HepG2 (cell line): ENCODE results near the gene TRIM23. TPM values are rescaled to one million over a fixed set of nuclear protein-coding genes. Genes with fewer than 3 reads are reported as not detected.

ENCODE experiments used
- ASH2L ChIP-seq: fragments of 300-600, 200-600 bp; sonication (generic); IDR thresholded peaks from 2 replicates; pipeline ENCODE4 v1.7.0; 2017; ENCODE audit warnings: low read depth, mild to moderate bottlenecking, moderate library complexity, mixed read lengths, low read length; ENCODE audit not compliant: insufficient read length
- DNMT1 ChIP-seq: sonication (generic); formaldehyde crosslinking; IDR thresholded peaks from 2 replicates; pipeline ENCODE4 v1.5.1; 2020; ENCODE audit warnings: mild to moderate bottlenecking, missing genetic modification reagents
- DPF2 ChIP-seq: sonication (generic); formaldehyde crosslinking; IDR thresholded peaks from 2 replicates; pipeline ENCODE4 v1.4.0; 2020; ENCODE audit warnings: mild to moderate bottlenecking, low read depth, missing genetic modification reagents, borderline replicate concordance
- ETV5 ChIP-seq: IDR thresholded peaks from 2 replicates; pipeline ENCODE4 v1.6.1; 2018; ENCODE audit warnings: missing biosample characterization, missing genetic modification reagents, inconsistent platforms, borderline replicate concordance
- HIVEP1 ChIP-seq: sonication (generic); formaldehyde crosslinking; IDR thresholded peaks from 2 replicates; pipeline ENCODE4 v1.4.0; 2020; ENCODE audit warnings: mild to moderate bottlenecking, missing genetic modification reagents
- HOMEZ ChIP-seq: IDR thresholded peaks from 2 replicates; pipeline ENCODE4 v1.6.1; 2016; ENCODE audit warnings: low read depth
- KDM3A ChIP-seq: IDR thresholded peaks from 2 replicates; pipeline ENCODE4 v1.6.1; 2018; ENCODE audit warnings: low read depth, missing compliant biosample characterization
- KMT2B ChIP-seq: IDR thresholded peaks from 2 replicates; pipeline ENCODE4 v1.6.1; 2016; ENCODE audit warnings: missing genetic modification reagents, missing compliant biosample characterization
- MTF2 ChIP-seq: sonication (generic); formaldehyde crosslinking; IDR thresholded peaks from 2 replicates; pipeline ENCODE4 v1.5.0; 2020; ENCODE audit warnings: missing genetic modification reagents, borderline replicate concordance
- NCOA5 ChIP-seq: sonication (generic); formaldehyde crosslinking; IDR thresholded peaks from 2 replicates; pipeline ENCODE4 v1.4.0; 2020; ENCODE audit warnings: missing genetic modification reagents
- NFE2 ChIP-seq: sonication (generic); formaldehyde crosslinking; IDR thresholded peaks from 2 replicates; pipeline ENCODE4 v1.4.0; 2020; ENCODE audit warnings: missing genetic modification reagents
- NR3C1 ChIP-seq: sonication (generic); formaldehyde crosslinking; IDR thresholded peaks from 2 replicates; pipeline ENCODE4 v1.4.0; 2020; ENCODE audit warnings: missing genetic modification reagents
- RNF219 ChIP-seq: sonication (generic); formaldehyde crosslinking; IDR thresholded peaks from 2 replicates; pipeline ENCODE4 v1.5.0; 2020; ENCODE audit warnings: mild to moderate bottlenecking, missing genetic modification reagents
- ZBTB2 ChIP-seq: sonication (generic); formaldehyde crosslinking; IDR thresholded peaks from 2 replicates; pipeline ENCODE4 v1.8.0; 2022; ENCODE audit warnings: low read depth, missing genetic modification reagents
- ZNF160 ChIP-seq: sonication (generic); formaldehyde crosslinking; IDR thresholded peaks from 2 replicates; pipeline ENCODE4 v1.8.0; 2022; ENCODE audit warnings: mild to moderate bottlenecking, inconsistent platforms, missing genetic modification reagents
- ZNF362 ChIP-seq: sonication (generic); formaldehyde crosslinking; IDR thresholded peaks from 2 replicates; pipeline ENCODE4 v1.4.0; 2020; ENCODE audit warnings: missing genetic modification reagents, mild to moderate bottlenecking, borderline replicate concordance
- ZNF775 ChIP-seq: sonication (generic); formaldehyde crosslinking; IDR thresholded peaks from 2 replicates; pipeline ENCODE4 v1.4.0; 2020; ENCODE audit warnings: missing genetic modification reagents, mild to moderate bottlenecking, moderate library complexity, borderline replicate concordance
- ZNF784 ChIP-seq: sonication (generic); formaldehyde crosslinking; IDR thresholded peaks from 2 replicates; pipeline ENCODE4 v1.5.1; 2020; ENCODE audit warnings: missing genetic modification reagents, mild to moderate bottlenecking, borderline replicate concordance
- ZNF816 ChIP-seq: sonication (generic); formaldehyde crosslinking; IDR thresholded peaks from 2 replicates; pipeline ENCODE4 v1.8.0; 2022; ENCODE audit warnings: missing genetic modification reagents, mild to moderate bottlenecking, borderline replicate concordance
- ZNF891 ChIP-seq: sonication (generic); formaldehyde crosslinking; IDR thresholded peaks from 2 replicates; pipeline ENCODE4 v1.5.0; 2020; ENCODE audit warnings: mild to moderate bottlenecking, missing genetic modification reagents
- ZSCAN12 ChIP-seq: sonication (generic); formaldehyde crosslinking; IDR thresholded peaks from 2 replicates; pipeline ENCODE4 v1.9.0; 2021; ENCODE audit warnings: mild to moderate bottlenecking, missing genetic modification reagents
- polyA plus RNA-seq, 8 experiments: library from polyadenylated mRNA; depleted of rRNA in 3 of 8; stranded (reverse) in 7 of 8; unstranded in 1 of 8; fragments of >200 nt; fragmentation: Illumina TruSeq in 4 of 8; extraction: Trizol in 4 of 8; gene quantifications; 2 replicates each; pipeline versions ENCODE4 v1.2.1 to v1.2.3, GENCODE V29; 2011 to 2016; ENCODE audit warnings: low read depth in 4 of 8, missing spikeins in 1 of 8, mixed read lengths in 1 of 8; ENCODE audit not compliant: insufficient read depth in 1 of 8
- total RNA-seq, 5 experiments: library from RNA; depleted of rRNA; stranded (reverse); fragments of >200 nt; fragmentation: Illumina TruSeq; extraction: Trizol; gene quantifications; 2 replicates each; pipeline ENCODE4 v1.2.3, GENCODE V29; 2016; ENCODE audit warnings: low read depth in 1 of 5

The TRIM23 gene
- total and polyA plus RNA-seq, 2 of the 13 experiments (the other 11 are each of a cell fraction or from before 2014, with no cell fraction given), result 4.6 to 11.4 TPM

- TF ChIP-seq KMT2B (CRISPR knock-in tag) (peak; percentile 95), ZNF775 (CRISPR knock-in tag) (no peak), ZNF362 (peak; percentile 97), MTF2 (no peak), NCOA5 (CRISPR knock-in tag) (no peak), HIVEP1 (no peak), ZNF160 (0 out of 2 replicates have a peak, but pooled peaks have one; percentile 45), ASH2L (peak; percentile 94), ZNF891 (CRISPR knock-in tag) (no peak; the same call in 1 of the 2 replicates), ZSCAN12 (CRISPR knock-in tag) (no peak), KDM3A (CRISPR knock-in tag) (0 out of 2 replicates have a peak, but pooled peaks have one; percentile 59), NFE2 (CRISPR knock-in tag) (no peak), ETV5 (CRISPR knock-in tag) (peak; percentile 39; the same call in 1 of the 2 replicates), DPF2 (no peak), RNF219 (CRISPR knock-in tag) (no peak), DNMT1 (no peak), ZBTB2 (CRISPR knock-in tag) (no peak), NR3C1 (no peak), ZNF816 (CRISPR knock-in tag) (no peak), HOMEZ (CRISPR knock-in tag) (no peak; the same call in 1 of the 2 replicates), ZNF784 (no peak)
Observed at GRCh38 chr5:65624571-65625555, 730 bp upstream of the TRIM23 start, which contains the start of the genes SHLD3 and TRAPPC13 (continued).
